Measurements from ENCODE around the gene MTRFR.
"Not testable (repeated sequence)": the region's sequence is repeated elsewhere in the genome, so short reads cannot be mapped to it uniquely, and the experiment has no call there.

DNA sequence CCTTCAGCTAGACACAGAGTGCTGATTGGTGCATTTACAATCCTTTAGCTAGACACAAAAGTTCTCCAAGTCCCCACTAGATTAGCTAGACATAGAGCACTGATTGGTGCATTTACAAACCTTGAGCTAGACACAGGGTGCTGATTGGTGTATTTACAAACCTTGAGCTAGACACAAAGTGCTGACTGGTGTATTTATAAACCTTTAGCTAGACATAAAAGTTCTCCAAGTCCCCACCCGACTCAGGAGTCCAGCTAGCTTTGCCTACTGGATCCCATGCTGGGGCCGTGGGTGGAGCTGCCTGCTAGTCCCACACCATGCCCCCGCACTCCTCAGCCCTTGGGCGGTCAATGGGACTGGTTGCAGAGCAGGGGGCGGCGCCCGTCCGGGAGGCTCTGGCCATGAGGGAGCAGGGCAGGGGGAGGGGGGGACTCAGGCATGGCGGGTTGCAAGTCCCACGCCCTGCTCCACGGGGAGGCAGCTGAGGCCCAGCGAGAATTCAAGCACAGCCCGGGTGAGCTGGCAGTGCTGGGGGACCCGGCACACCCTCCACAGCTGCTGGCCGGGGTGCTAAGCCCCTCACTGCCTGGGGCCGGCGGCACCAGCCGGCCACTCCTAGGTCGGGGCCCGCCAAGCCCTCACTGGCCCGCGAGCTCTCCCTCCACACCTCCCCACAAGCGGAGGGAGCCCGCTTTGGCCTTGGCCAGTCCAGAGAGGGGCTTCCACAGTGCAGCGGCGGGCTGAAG lies 15.9 kb downstream of the MTRFR start:
- not testable (repeated sequence) for TF ChIP-seq EZH2 (IDR thresholded peaks at IDR 0.05; ENCODE audit: insufficient read depth, poor library complexity, severe bottlenecking); EZH2phosphoT487 (IDR thresholded peaks at IDR 0.05; ENCODE audit: insufficient read depth, low read depth)
